Loucy (cell line): ENCODE results near the gene NADK2.

ENCODE experiments used
- H2AFZ ChIP-seq: fragments of 200-600 bp; sonication (generic); 2 replicates; pipeline ENCODE4 v1.6.0; 2016; ENCODE audit warnings: antibody characterized with exemption, mild to moderate bottlenecking, low read length, moderate library complexity
- H3F3A ChIP-seq: fragments of 200-600 bp; 2 replicates; pipeline ENCODE4 v1.6.0; 2016; ENCODE audit warnings: antibody characterized with exemption, low read depth, mild to moderate bottlenecking
- H3K27me3 ChIP-seq: fragments of 200-600 bp; sonication (generic); 2 replicates; pipeline ENCODE4 v1.6.1; 2014; ENCODE audit warnings: low read length, mild to moderate bottlenecking; ENCODE audit not compliant: insufficient read depth, poor library complexity, severe bottlenecking
- H3K36me3 ChIP-seq: fragments of 200-600 bp; sonication (generic); 2 replicates; pipeline ENCODE4 v1.6.1; 2016; ENCODE audit warnings: low read length; ENCODE audit not compliant: insufficient read depth
- H3K4me1 ChIP-seq: fragments of 200-600 bp; sonication (generic); 2 replicates; pipeline ENCODE4 v1.5.1; 2014; ENCODE audit warnings: low read length, mild to moderate bottlenecking; ENCODE audit not compliant: insufficient read depth, poor library complexity, severe bottlenecking
- H3K4me2 ChIP-seq: fragments of 200-600 bp; sonication (generic); 2 replicates; pipeline ENCODE4 v1.6.0; 2014; ENCODE audit warnings: antibody characterized with exemption, low read length, low read depth, mild to moderate bottlenecking; ENCODE audit not compliant: poor library complexity, severe bottlenecking
- H3K4me3 ChIP-seq: fragments of 200-600 bp; sonication (generic); 2 replicates; pipeline ENCODE4 v1.5.1; 2014; ENCODE audit warnings: low read length, mild to moderate bottlenecking, mixed read lengths; ENCODE audit not compliant: poor library complexity, severe bottlenecking
- H3K79me2 ChIP-seq: fragments of 200-600 bp; sonication (generic); 2 replicates; pipeline ENCODE4 v1.6.1; 2014; ENCODE audit warnings: low read length; ENCODE audit not compliant: insufficient read depth
- H3K9ac ChIP-seq: fragments of 200-600 bp; sonication (generic); 2 replicates; pipeline ENCODE4 v1.6.0; 2014; ENCODE audit warnings: mild to moderate bottlenecking, low read depth, low read length, moderate library complexity; ENCODE audit not compliant: poor library complexity, severe bottlenecking
- H3K9me2 ChIP-seq: fragments of 200-600 bp; sonication (generic); replicated peaks from 2 replicates; pipeline ENCODE4 v1.6.1; 2016; ENCODE audit warnings: low read depth, low read length, mixed read lengths
- H3K9me3 ChIP-seq: fragments of 200-600 bp; sonication (generic); 2 replicates; pipeline ENCODE4 v1.6.1; 2014; ENCODE audit warnings: mild to moderate bottlenecking, antibody characterized with exemption, low read length, low read depth; ENCODE audit not compliant: insufficient read depth
- H4K20me1 ChIP-seq: fragments of 200-600 bp; sonication (generic); 2 replicates; pipeline ENCODE4 v1.6.0; 2014; ENCODE audit warnings: antibody characterized with exemption, low read length, mild to moderate bottlenecking; ENCODE audit not compliant: insufficient read depth, poor library complexity, severe bottlenecking
- CTCF ChIP-seq: fragments of 200-600 bp; sonication (generic); conservative IDR thresholded peaks from 2 replicates; pipeline ENCODE4 v1.5.1; 2014; ENCODE audit warnings: mild to moderate bottlenecking, antibody characterized with exemption, low read length
- EZH2phosphoT487 ChIP-seq: fragments of 200-600 bp; IDR thresholded peaks from 2 replicates; pipeline ENCODE4 v1.6.1; 2018; ENCODE audit warnings: antibody characterized with exemption, mild to moderate bottlenecking, moderate library complexity, borderline replicate concordance

Gene NADK2

GRCh38 chr5:36146390-36146789, 95.3 kb downstream of the NADK2 start:
- H2AFZ ChIP-seq, result no peak overlapping the region
- H4K20me1 ChIP-seq, result no peaks in the 10 kb centered on the region
- H3K4me3 ChIP-seq, result no peak overlapping the region
- no peak overlapping the region for H3K4me2 ChIP-seq
- H3K27me3 ChIP-seq, result no peaks in the 10 kb centered on the region
- no peaks in the 10 kb centered on the region for H3K36me3 ChIP-seq
- H3F3A ChIP-seq, result no peaks in the 10 kb centered on the region
- H3K9ac ChIP-seq, result no peak overlapping the region
- peaks cover 12% of the 10 kb centered on the region for H3K4me1 ChIP-seq
- no peaks in the 10 kb centered on the region for H3K9me3 ChIP-seq
- no peaks in the 10 kb centered on the region for H3K9me2 ChIP-seq
- peaks cover 21% of the 10 kb centered on the region for H3K79me2 ChIP-seq
- TF ChIP-seq CTCF, result no peak

GRCh38 chr5:36145311-36145710, 96.4 kb downstream of the NADK2 start:
- Histone ChIP-seq H4K20me1 (no peaks in the 10 kb centered on the region), H3K79me2 (peaks cover 16% of the 10 kb centered on the region), H3K4me1 (peaks cover 8% of the 10 kb centered on the region), H3F3A (no peaks in the 10 kb centered on the region), H3K9me2 (no peaks in the 10 kb centered on the region), H3K27me3 (no peaks in the 10 kb centered on the region), H3K36me3 (peaks cover 9% of the 10 kb centered on the region; the same call in 1 of the 2 replicates), H3K9me3 (peaks cover 3% of the 10 kb centered on the region; the same call in 1 of the 2 replicates), H3K4me2 (no peak overlapping the region), H3K9ac (no peak overlapping the region), H2AFZ (no peak overlapping the region), H3K4me3 (no peak overlapping the region)
- TF ChIP-seq CTCF, result no peak; the same call in 1 of the 2 replicates
- TF ChIP-seq EZH2phosphoT487, result no peak
